ENCODE measurements around the gene GNE.
A peak's percentile ranks its signal among the peaks of the same experiment; 100 is the strongest.

Gene GNE

DNA sequence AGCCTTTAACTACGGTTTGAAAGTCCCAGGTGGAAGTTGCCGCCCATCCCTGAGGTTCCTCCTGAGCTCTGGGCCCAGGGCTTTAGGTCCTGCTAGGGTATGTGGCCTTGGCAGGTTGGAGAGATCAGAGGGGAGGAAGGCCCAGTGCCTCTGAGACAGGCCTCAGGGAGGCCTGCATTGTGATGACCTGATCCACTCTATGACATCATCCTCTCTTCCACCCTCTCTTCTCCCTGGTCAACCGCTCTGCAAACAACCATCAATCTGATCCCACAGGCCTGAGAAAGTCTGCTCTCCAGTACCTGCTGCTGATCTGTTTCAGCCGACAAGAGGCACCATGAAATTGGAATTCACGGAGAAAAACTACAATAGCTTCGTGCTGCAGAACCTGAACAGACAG is 89.1 kb downstream of the GNE start, which contains the start of gene CCIN:
CCIN (plus strand) TSS at position 223 of the 400 bp plus-strand sequence; CDS start at position 338, 115 bp downstream.
- no peak for DNase-seq (ENCODE audit: low read depth in 2 of 2)

DNA sequence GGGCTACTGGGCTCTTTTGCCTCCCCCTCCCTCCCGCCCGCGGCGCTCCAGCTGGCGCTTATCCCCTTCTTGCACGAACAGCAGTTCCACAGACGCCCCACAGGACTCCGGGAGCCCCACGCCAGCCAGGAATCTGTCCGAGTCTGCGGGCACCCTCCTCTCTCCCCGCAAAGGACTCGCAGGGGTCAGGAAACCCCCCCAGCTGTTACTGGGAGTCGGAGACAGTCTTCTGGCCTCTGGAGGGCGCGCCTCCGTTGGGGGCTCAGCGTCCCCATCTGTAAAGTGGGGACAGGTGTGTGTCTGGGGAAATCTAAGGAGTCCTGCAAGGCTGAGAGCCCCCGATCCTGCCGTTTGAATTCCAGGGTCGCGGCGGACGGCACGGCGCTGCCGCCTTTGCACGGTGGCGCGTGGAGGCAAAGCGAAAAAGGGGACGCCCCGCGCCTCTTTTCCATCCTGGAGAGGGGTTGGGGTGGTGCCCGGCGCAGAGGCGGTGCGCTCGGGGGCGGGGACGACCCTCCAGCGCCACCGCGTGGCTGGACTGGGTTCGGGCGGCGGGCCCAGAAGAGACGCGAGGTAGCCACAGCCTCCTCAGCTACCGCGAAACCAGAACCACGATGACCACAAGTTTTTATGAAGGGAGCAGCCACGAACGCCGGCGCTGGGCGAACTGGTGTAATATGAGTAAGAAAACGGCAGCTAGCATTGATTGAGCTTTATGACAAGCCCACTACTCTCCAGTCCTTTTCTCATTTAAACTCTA is 91.9 kb downstream of the GNE start:
- DNase-seq (ENCODE audit: low read depth in 2 of 2) = peak; percentile 65 to 69

- no peak for DNase-seq (ENCODE audit: low read depth in 2 of 2)
These were observed 92.5 kb downstream of the GNE start for GRCh38 chr9:36165826-36166167.

DNA sequence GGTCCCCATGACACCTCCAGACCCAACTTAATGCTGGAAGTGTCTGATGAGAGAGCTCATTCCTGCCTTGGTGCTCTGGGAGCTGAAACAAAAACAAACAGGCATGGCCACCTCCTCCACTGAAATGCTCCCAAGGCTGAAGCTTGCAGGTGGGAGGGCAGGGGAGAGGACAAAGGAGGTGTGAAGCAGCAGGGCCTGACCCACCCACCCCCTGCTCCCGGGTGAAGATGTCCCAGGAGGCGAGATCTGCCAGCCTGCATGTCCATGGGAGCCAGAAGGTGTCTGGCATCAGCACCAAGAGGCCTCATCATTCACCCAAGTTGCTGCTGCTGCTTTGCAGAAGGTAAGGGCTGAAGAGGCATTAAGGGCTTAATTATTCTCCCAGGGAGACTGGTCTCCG is 93.3 kb downstream of the GNE start:
- no peak for DNase-seq (ENCODE audit: low read depth in 2 of 2)

Measured in stimulated activated CD4-positive, alpha-beta T cell treated with anti-CD3 and anti-CD28 coated beads, Interleukin-1b, Interleukin-23, amount 100 ng/mL, for 1 hour (primary cell).